ENCODE results near the gene EPN2.

The EPN2 gene

GRCh38 chr17:19239544-19239943 lies 2.4 kb downstream of the EPN2 start:
- DNase-seq (ENCODE audit: low read depth, low spot score), result no peak

- no peak for DNase-seq (ENCODE audit: low read depth, low spot score)
These were observed 5.2 kb downstream of the EPN2 start for GRCh38 chr17:19242323-19242722.

- no peak for DNase-seq (ENCODE audit: low read depth, low spot score)
These were observed 5.8 kb downstream of the EPN2 start for GRCh38 chr17:19242926-19243325.

GRCh38 chr17:19243838-19244237 lies 6.7 kb downstream of the EPN2 start:
- no peak for DNase-seq (ENCODE audit: low read depth, low spot score)

- DNase-seq (ENCODE audit: low read depth, low spot score), result no peak
These were observed 7.2 kb downstream of the EPN2 start for GRCh38 chr17:19244357-19244756.

GRCh38 chr17:19244781-19245180 lies 7.6 kb downstream of the EPN2 start:
- DNase-seq (ENCODE audit: low read depth, low spot score), result no peak

GRCh38 chr17:19247473-19247872 lies 10.3 kb downstream of the EPN2 start:
- DNase-seq (ENCODE audit: low read depth, low spot score), result no peak

- DNase-seq (ENCODE audit: low read depth, low spot score), result no peak
These were observed 11.2 kb downstream of the EPN2 start for GRCh38 chr17:19248151-19248927.

- DNase-seq (ENCODE audit: low read depth, low spot score), result no peak
These were observed 11.9 kb downstream of the EPN2 start for GRCh38 chr17:19248928-19249574.

- DNase-seq (ENCODE audit: low read depth, low spot score), result no peak
These were observed 12.5 kb downstream of the EPN2 start for GRCh38 chr17:19249681-19250080.

GRCh38 chr17:19250421-19251173 lies 13.4 kb downstream of the EPN2 start:
- no peak for DNase-seq (ENCODE audit: low read depth, low spot score)

- DNase-seq (ENCODE audit: low read depth, low spot score), result no peak
These were observed 15.9 kb downstream of the EPN2 start for GRCh38 chr17:19253112-19253511.

GRCh38 chr17:19254651-19255050 lies 17.5 kb downstream of the EPN2 start:
- no peak for DNase-seq (ENCODE audit: low read depth, low spot score)

GRCh38 chr17:19255279-19255678 lies 18.1 kb downstream of the EPN2 start:
- DNase-seq (ENCODE audit: low read depth, low spot score), result no peak

GRCh38 chr17:19258371-19258770 lies 21.2 kb downstream of the EPN2 start:
- no peak for DNase-seq (ENCODE audit: low read depth, low spot score)

GRCh38 chr17:19260958-19261357 lies 23.8 kb downstream of the EPN2 start:
- no peak for DNase-seq (ENCODE audit: low read depth, low spot score)

GRCh38 chr17:19261426-19261825 lies 24.3 kb downstream of the EPN2 start:
- no peak for DNase-seq (ENCODE audit: low read depth, low spot score)

GRCh38 chr17:19262650-19263631 lies 25.8 kb downstream of the EPN2 start:
- no peak for DNase-seq (ENCODE audit: low read depth, low spot score)

GRCh38 chr17:19263641-19264051 lies 26.5 kb downstream of the EPN2 start:
- DNase-seq (ENCODE audit: low read depth, low spot score), result no peak

GRCh38 chr17:19264268-19264667 lies 27.1 kb downstream of the EPN2 start:
- no peak for DNase-seq (ENCODE audit: low read depth, low spot score)

- DNase-seq (ENCODE audit: low read depth, low spot score), result no peak
These were observed 27.5 kb downstream of the EPN2 start for GRCh38 chr17:19264681-19265080.
